ENCODE results near the gene P2RY6. TPM values are rescaled to one million over a fixed set of nuclear protein-coding genes. Genes with fewer than 3 reads are reported as not detected.

Gene P2RY6
- total and polyA plus RNA-seq, 2 of the 4 experiments (the other 2 are of a cell fraction), result 0.44 TPM; not detected in 1

GRCh38 chr11:73326929-73327811 lies 55.0 kb downstream of the P2RY6 start:
- Histone ChIP-seq H3K36me3 (ENCODE audit: control insufficient read depth, insufficient read depth, low read length) (peaks cover 12% of the 10 kb centered on the region), H3K79me1 (ENCODE audit: low read depth in 1 of 2, low read length in 2 of 2) (peaks cover 29 to 91% of the 10 kb centered on the region in 2 experiments; a peak in 3 of 4 replicates), H4K8ac (ENCODE audit: low read depth in 2 of 2, low read length in 2 of 2) (peak overlapping the region in 1 of 2 experiments; percentile 52; a peak in 2 of 4 replicates), H3K4me1 (ENCODE audit: control insufficient read depth, insufficient read depth, low read length) (peaks cover 69% of the 10 kb centered on the region), H4K5ac (ENCODE audit: low read depth, low read length) (no peak overlapping the region), H3K4me2 (ENCODE audit: low read depth, low read length) (no peak overlapping the region), H4K91ac (ENCODE audit: insufficient read depth, low read depth, low read length) (peak overlapping the region; percentile 42), H2AK9ac (replicated peaks; ENCODE audit: low read depth, low read length, poor library complexity) (peak overlapping the region; percentile 83), H3K9ac (ENCODE audit: low read depth, low read length) (peak overlapping the region; percentile 7; the same call in 1 of the 2 replicates), H3K4ac (ENCODE audit: low read depth, low read length) (peak overlapping the region; percentile 77), H3K27me3 (ENCODE audit: control insufficient read depth, insufficient read depth, low read length) (no peaks in the 10 kb centered on the region), H3K9me1 (ENCODE audit: insufficient read depth, low read length) (peaks cover 38% of the 10 kb centered on the region), H3K23ac (ENCODE audit: low read depth, low read length) (peak overlapping the region; percentile 65), H2BK15ac (ENCODE audit: low read depth, low read length) (peak overlapping the region; percentile 61; the same call in 1 of the 3 replicates), H2BK20ac (ENCODE audit: low read depth, low read length) (peak overlapping the region; percentile 26; the same call in 1 of the 2 replicates), H3K4me3 (ENCODE audit: insufficient read depth, low read depth, low read length) (no peak overlapping the region), H2AFZ (replicated peaks; ENCODE audit: low read length, poor library complexity) (peak overlapping the region; percentile 26), H3K56ac (ENCODE audit: extremely low read depth, insufficient read depth, low read length) (no peak overlapping the region), H4K20me1 (ENCODE audit: insufficient read depth, low read length) (peaks cover 72% of the 10 kb centered on the region), H3K14ac (replicated peaks; ENCODE audit: low read depth, low read length) (peak overlapping the region; percentile 90), H3K18ac (ENCODE audit: low read depth, low read length) (no peak overlapping the region), H3K27ac (ENCODE audit: insufficient read depth, low read length) (peak overlapping the region; percentile 54), H2BK120ac (ENCODE audit: low read depth, low read length) (peak overlapping the region; percentile 69; the same call in 1 of the 2 replicates), H2BK5ac (ENCODE audit: low read depth, low read length, poor library complexity, severe bottlenecking) (peak overlapping the region; percentile 66), H3K9me3 (ENCODE audit: control insufficient read depth, insufficient read depth, low read length) (no peaks in the 10 kb centered on the region), H2AK5ac (ENCODE audit: low read depth, low read length) (peak overlapping the region; percentile 94)
- in situ Hi-C loops (cut with MboI; ENCODE audit: low sequenced_read_pairs), result no loop called here
- ChIA-PET CTCF (interaction anchor here (0.6 to 2.6 kb wide), 3 partner anchors 20 to 24 kb away, joined by 3 to 8 read pairs (median 3); no protein-coding TSS in a partner anchor), POLR2A (ENCODE audit: unreplicated experiment) (interaction anchor here (0.5 kb wide), 1 partner anchor 8 kb away, joined by 4 read pairs; no protein-coding TSS in a partner anchor)
- 29% methylated on average over 5 of the region's 10 CpGs; no CpG with 5 or more reads in 1 of the 2 experiments for WGBS, 2 experiments (ENCODE audit: extremely low coverage in 2 of 2, insufficient read length in 1 of 2)
- BruUV-seq (replicated peaks), result no TSS peak
- ATAC-seq (ENCODE audit: low read depth) (no peak), DNase-seq (peak; percentile 82)
- intact Hi-C loops (cut with micrococcal nuclease), result no loop called here
- dilution Hi-C loops (cut with HindIII; ENCODE audit: low sequenced_read_pairs, unreplicated experiment), result no loop called here
- no peak for TF ChIP-seq RCOR1 (IDR thresholded peaks at IDR 0.05; ENCODE audit: insufficient replicate concordance, low read length)
- no peak for TF ChIP-seq POLR2A (IDR thresholded peaks at IDR 0.05; ENCODE audit: low read depth, low read length)
- no peak for TF ChIP-seq ELK1 (IDR thresholded peaks at IDR 0.05; ENCODE audit: borderline replicate concordance, low read depth, low read length)
- no peak for TF ChIP-seq NFE2L2 (IDR thresholded peaks at IDR 0.05; ENCODE audit: low read depth, low read length)
- no peak for TF ChIP-seq MAZ (IDR thresholded peaks at IDR 0.05; ENCODE audit: borderline replicate concordance, low read depth, low read length)
- 0 out of 2 replicates have a peak, but pooled peaks have one; percentile 19 for TF ChIP-seq BHLHE40 (IDR thresholded peaks at IDR 0.05; ENCODE audit: low read depth, low read length)
- TF ChIP-seq RAD21 (IDR thresholded peaks at IDR 0.05; ENCODE audit: low read length), result no peak
- no peak for TF ChIP-seq USF2 (IDR thresholded peaks at IDR 0.05; ENCODE audit: low read depth, low read length)
- no peak for TF ChIP-seq MAFK (IDR thresholded peaks at IDR 0.05; ENCODE audit: low read depth, low read length)
- TF ChIP-seq CHD1 (IDR thresholded peaks at IDR 0.05; ENCODE audit: low read depth, low read length), result no peak
- no peak for TF ChIP-seq CTCF (conservative IDR thresholded peaks at IDR 0.05; ENCODE audit: low read depth, low read length)
- TF ChIP-seq RFX5 (IDR thresholded peaks at IDR 0.05; ENCODE audit: low read depth, low read length), result no peak
- peak; percentile 21; the same call in 1 of the 2 replicates for TF ChIP-seq FOS (IDR thresholded peaks at IDR 0.05; ENCODE audit: low read depth, low read length)

Measured in IMR-90 (cell line).